OCI-LY1 (cell line): ENCODE results near the gene CHST6.

Experiments used
- EZH2 ChIP-seq: fragments of 200-600 bp; sonication (generic), shearing (Covaris generic); IDR thresholded peaks from 2 replicates; pipeline ENCODE4 v1.8.0; 2017; ENCODE audit warnings: borderline replicate concordance, mixed run types, mild to moderate bottlenecking, antibody characterized with exemption, low read length, moderate library complexity, mixed read lengths
- TF ChIP-seq, protein P1 (sequence below): fragments of 200-600 bp; sonication (generic), shearing (Covaris generic); IDR thresholded peaks from 2 replicates; pipeline ENCODE4 v1.5.1; 2017; ENCODE audit warnings: mild to moderate bottlenecking, antibody characterized with exemption, low read length, moderate library complexity, mixed read lengths

DNA sequence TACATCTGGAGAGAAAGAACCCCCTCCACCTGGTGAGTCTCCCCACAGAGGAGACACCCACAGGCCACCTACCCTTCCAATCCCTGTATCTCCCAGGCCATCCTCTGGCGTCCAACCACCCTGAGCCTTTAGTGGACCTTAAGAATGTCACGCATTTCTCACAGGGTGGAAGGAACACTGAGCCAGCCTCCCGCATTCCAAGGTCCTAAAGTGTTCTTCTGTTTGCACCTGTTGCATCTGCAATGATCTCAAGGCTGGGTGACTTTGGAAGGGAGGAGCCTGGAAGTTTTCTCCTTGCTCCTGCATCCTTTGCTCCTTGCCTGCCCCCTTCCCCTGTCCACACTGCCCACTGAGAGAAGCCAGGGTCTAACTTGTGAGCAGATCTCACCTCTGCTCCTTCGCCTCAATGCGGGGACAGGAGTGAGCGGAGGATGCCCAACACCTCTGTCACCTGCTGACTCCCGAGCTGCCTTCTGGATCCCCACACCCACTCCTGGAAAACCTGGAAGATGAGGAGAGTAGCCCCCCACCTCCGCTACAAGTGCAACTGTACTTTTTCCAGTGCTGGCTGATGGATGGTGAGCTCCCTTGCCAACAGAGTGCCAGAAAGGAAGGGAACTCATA lies 37.0 kb upstream of the CHST6 start:
- no peak for TF ChIP-seq EZH2
- TF ChIP-seq, protein P1, sequence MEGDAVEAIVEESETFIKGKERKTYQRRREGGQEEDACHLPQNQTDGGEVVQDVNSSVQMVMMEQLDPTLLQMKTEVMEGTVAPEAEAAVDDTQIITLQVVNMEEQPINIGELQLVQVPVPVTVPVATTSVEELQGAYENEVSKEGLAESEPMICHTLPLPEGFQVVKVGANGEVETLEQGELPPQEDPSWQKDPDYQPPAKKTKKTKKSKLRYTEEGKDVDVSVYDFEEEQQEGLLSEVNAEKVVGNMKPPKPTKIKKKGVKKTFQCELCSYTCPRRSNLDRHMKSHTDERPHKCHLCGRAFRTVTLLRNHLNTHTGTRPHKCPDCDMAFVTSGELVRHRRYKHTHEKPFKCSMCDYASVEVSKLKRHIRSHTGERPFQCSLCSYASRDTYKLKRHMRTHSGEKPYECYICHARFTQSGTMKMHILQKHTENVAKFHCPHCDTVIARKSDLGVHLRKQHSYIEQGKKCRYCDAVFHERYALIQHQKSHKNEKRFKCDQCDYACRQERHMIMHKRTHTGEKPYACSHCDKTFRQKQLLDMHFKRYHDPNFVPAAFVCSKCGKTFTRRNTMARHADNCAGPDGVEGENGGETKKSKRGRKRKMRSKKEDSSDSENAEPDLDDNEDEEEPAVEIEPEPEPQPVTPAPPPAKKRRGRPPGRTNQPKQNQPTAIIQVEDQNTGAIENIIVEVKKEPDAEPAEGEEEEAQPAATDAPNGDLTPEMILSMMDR: no peak
